WTC11 (cell line): ENCODE measurements around the gene CRIP2.

Experiments used
- ATF2 ChIP-seq: sonication (generic); formaldehyde crosslinking; IDR thresholded peaks from 2 replicates; pipeline ENCODE4 v1.8.1; 2022; ENCODE audit warnings: low read depth, missing genetic modification reagents, borderline replicate concordance
- CTCF ChIP-seq: fragments of 200-600 bp; IDR thresholded peaks from 2 replicates; pipeline ENCODE4 v1.8.0; 2022; ENCODE audit warnings: antibody characterized with exemption
- JAZF1 ChIP-seq: fragments of 250-450 bp; sonication (Bioruptor Pico); IDR thresholded peaks from 2 replicates; pipeline ENCODE4 v1.9.0; 2021; ENCODE audit warnings: moderate library complexity, mild to moderate bottlenecking, inconsistent platforms
- MAX ChIP-seq: sonication (generic); formaldehyde crosslinking; IDR thresholded peaks from 2 replicates; pipeline ENCODE4 v1.8.0; 2022; ENCODE audit warnings: mild to moderate bottlenecking, missing genetic modification reagents
- MYBL2 ChIP-seq: sonication (generic); formaldehyde crosslinking; IDR thresholded peaks from 2 replicates; pipeline ENCODE4 v1.8.1; 2023; ENCODE audit warnings: mild to moderate bottlenecking, moderate library complexity, missing genetic modification reagents
- NR2C2 ChIP-seq: sonication (generic); formaldehyde crosslinking; IDR thresholded peaks from 2 replicates; pipeline ENCODE4 v1.8.0; 2022; ENCODE audit warnings: mild to moderate bottlenecking, missing genetic modification reagents
- ZNF121 ChIP-seq: sonication (generic); formaldehyde crosslinking; IDR thresholded peaks from 2 replicates; pipeline ENCODE4 v1.8.0; 2023; ENCODE audit warnings: missing genetic modification reagents
- ZNF317 ChIP-seq: sonication (generic); formaldehyde crosslinking; IDR thresholded peaks from 2 replicates; pipeline ENCODE4 v1.8.1; 2023; ENCODE audit warnings: low read depth, mild to moderate bottlenecking, moderate library complexity, missing genetic modification reagents, borderline replicate concordance

GRCh38 chr14:105503935-105504692 is 29.5 kb downstream of the CRIP2 start:
- TF ChIP-seq CTCF (no peak), JAZF1 (CRISPR knock-in tag) (no peak), MYBL2 (CRISPR knock-in tag) (no peak), ATF2 (CRISPR knock-in tag) (no peak), MAX (CRISPR knock-in tag) (no peak), NR2C2 (CRISPR knock-in tag) (no peak), ZNF121 (CRISPR knock-in tag) (no peak), ZNF317 (CRISPR knock-in tag) (no peak)
